ENCODE results near the gene CORT.

Gene CORT

DNA sequence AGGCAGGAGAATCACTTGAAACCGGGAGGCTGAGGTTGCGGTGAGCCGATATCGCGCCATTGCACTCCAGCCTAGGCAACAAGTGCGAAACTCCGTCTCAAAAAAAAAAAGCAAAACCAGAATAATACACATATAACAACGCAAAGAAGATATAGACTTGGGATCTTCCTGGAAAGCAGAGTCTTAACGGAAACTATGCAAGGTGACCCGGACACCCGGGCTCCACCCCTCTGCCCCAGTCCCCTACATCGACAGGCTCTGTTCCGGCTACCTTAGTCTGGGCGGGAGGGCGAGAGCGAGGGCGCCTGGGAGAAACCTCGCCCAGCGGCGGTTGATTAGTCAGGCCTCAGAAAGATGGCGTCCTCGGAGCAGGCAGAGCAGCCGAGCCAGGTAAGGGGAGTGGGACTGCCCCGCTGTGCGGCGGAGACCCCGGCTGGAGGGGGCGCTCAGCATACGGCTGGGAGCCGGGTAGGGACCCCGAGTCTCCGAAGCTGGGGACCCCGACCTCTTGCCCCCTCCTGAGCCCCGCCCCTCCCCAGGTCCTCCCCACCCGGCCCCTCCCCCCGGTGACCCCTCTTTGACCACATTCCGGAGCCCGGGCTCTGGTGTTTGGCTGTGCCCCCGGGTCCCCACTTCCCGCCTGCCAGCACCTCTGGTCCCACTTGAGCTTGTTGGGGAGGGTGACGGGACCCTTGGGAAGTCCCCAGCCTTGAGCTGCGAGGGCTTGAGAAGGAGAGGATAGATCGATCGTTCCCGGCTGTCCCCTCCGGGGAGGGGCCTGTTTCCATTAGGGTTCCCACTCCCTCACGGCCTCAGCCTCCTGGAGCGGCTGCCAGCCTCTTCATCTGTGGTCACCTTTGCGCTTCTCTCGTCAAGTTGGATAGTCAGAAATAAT is 25.0 kb downstream of the CORT start, which contains the start of gene PEX14:
TSS of gene PEX14 (plus strand) at position 338 of the 895 bp plus-strand sequence. CDS start at position 355, 17 bp downstream.
- H3K4me3 Mint-ChIP-seq = peak within 1 kb of the TSS; percentile 93
- no peaks in the 10 kb centered on the region for H3K27me3 Mint-ChIP-seq
- DNase-seq = peak; percentile 90
- H3K4me1 Mint-ChIP-seq (ENCODE audit: low read depth) = peaks cover 48% of the 10 kb centered on the region
- H3K27ac Mint-ChIP-seq = peak within 1 kb of the TSS; percentile 90
- no peaks in the 10 kb centered on the region for H3K9me3 Mint-ChIP-seq
- H3K36me3 Mint-ChIP-seq (ENCODE audit: low read depth) = peaks cover 37% of the 10 kb centered on the region

DNA sequence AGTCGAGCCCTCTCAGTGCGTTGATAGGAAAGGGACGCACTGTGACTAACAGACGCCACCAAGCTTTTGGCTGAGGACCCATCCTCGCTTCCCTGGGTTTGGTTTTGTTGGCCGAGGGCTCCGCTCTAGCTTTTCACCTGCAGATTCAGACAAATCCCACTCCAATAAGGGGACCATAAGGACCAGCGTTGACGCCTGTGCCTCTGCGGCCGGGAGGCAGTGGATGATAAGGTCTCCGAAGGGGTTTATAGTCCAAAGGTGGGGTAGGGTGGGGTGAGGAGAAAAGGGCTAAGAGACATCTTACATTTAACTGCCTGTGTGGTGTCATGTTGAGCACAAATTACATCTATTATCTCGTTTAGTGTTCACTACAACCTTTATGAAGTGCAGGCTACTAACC is 25.7 kb downstream of the CORT start:
- H3K27ac Mint-ChIP-seq = peak overlapping the region; percentile 90

DNA sequence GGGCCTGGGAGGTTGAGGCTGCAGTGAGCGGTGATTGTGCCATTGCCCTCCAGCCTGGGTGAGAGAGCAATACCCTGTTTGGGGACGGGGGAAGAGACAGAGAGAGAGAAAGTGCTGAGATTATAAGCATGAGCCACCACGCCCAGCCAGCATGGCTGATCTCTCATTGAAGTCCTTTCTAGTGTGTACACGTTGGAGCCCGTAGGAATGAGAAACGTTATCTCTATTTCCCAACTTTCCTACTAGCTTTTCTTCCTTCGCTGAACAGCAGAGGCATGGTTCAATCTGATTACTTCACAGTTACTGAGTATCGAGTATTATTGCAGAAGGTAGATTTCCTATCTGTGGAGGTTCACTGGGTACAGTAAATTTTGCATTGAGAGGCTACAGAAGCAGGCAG is 29.5 kb downstream of the CORT start:
- H3K4me3 Mint-ChIP-seq = no peak overlapping the region

More for the DNA sequence above, 25.7 kb downstream of the CORT start:
- Mint-ChIP-seq H3K9me3 (no peaks in the 10 kb centered on the region), H3K4me1 (ENCODE audit: low read depth) (peaks cover 48% of the 10 kb centered on the region), H3K36me3 (ENCODE audit: low read depth) (peaks cover 33% of the 10 kb centered on the region), H3K4me3 (peak overlapping the region; percentile 93), H3K27me3 (no peaks in the 10 kb centered on the region)
- DNase-seq = no peak

DNA sequence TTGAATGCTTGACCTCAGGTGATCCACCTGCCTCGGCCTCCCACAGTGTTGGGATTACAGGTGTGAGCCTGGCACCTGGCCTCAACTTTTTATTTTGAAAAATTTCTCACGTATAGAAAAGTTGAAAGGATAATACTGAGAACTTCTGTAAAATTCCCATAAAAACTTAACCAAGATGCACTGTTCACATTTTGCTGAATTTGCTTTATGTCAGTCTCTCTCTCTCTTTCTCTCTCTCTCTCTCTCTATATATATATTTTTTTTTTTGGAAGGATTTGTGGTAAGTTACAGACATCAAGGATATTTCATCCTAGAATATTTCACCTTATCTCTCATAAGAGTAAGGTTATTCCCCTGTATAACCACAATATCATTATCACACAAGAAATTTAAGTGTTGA is 30.8 kb downstream of the CORT start:
- peaks cover 22% of the 10 kb centered on the region for H3K36me3 Mint-ChIP-seq (ENCODE audit: low read depth)
- no peak overlapping the region for H3K27ac Mint-ChIP-seq
- no peaks in the 10 kb centered on the region for H3K9me3 Mint-ChIP-seq
- H3K27me3 Mint-ChIP-seq = no peaks in the 10 kb centered on the region
- no peak for DNase-seq
- H3K4me3 Mint-ChIP-seq = no peak overlapping the region
- H3K4me1 Mint-ChIP-seq (ENCODE audit: low read depth) = peaks cover 31% of the 10 kb centered on the region

More for the DNA sequence above, 29.5 kb downstream of the CORT start:
- no peaks in the 10 kb centered on the region for H3K9me3 Mint-ChIP-seq
- H3K27me3 Mint-ChIP-seq = no peaks in the 10 kb centered on the region
- no peak for DNase-seq
- H3K36me3 Mint-ChIP-seq (ENCODE audit: low read depth) = peaks cover 22% of the 10 kb centered on the region
- H3K4me1 Mint-ChIP-seq (ENCODE audit: low read depth) = peaks cover 28% of the 10 kb centered on the region
- no peak overlapping the region for H3K27ac Mint-ChIP-seq

DNA sequence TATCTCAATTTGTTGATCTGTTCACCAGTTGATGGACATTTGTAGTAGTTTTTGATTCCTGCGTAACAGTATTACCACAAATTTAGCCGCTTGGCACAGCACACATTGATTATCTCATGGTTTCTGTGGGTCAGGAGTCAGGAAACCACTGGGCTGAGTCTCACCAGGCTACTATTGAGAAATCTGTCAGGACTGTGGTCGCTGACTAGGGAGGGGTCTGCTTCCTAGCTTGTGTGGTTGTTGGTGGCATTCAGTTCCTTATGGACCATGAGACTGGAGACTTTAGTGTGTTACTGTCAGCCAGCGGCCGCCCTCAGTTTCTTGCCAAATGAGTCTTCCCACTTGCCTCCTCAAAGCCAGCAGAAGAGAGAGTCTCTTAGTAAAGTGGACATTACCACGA is 34.7 kb downstream of the CORT start:
- Mint-ChIP-seq H3K36me3 (ENCODE audit: low read depth) (peaks cover 26% of the 10 kb centered on the region), H3K27ac (no peak overlapping the region), H3K4me1 (ENCODE audit: low read depth) (peaks cover 16% of the 10 kb centered on the region), H3K4me3 (no peak overlapping the region), H3K27me3 (no peaks in the 10 kb centered on the region), H3K9me3 (no peaks in the 10 kb centered on the region)
- no peak for DNase-seq

DNA sequence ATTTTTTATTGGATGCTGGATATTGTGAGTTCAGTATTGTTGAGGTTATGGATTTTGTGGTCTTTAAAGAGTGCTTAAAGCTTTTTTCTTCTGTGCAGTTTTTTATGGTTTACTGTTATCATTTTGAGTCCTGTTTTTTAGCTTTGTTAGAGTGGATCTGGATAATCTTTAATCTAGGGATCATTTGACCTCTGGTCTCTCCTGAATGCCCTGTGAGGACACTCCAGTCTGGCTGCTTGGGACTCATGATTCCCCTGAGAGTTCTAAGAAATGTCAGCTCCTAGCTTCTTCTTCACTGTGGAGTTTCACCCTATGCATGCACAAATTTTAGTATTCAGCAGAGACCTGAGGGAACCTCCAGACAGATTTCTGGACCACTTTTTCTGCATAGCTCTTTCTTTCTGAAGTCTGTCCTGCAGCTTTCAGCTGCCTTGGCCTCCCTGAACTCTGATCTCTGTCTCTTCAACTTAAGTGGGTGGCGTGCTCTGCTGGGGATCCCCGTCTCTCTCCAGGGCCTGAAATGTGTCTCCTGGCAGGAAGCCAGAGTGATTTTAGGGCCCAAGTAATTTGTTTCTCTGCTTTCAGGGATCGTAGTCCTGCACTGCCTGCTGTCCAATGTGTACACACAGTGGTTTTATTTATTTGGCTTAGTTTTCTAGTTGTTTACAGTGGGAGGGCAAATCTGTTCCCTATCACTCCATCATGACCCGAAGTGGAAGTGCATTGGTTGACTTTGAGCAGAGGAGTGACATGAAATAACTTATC is 39.6 kb downstream of the CORT start:
- DNase-seq = no peak
- Mint-ChIP-seq H3K27ac (no peak overlapping the region), H3K9me3 (no peaks in the 10 kb centered on the region), H3K4me1 (ENCODE audit: low read depth) (peaks cover 19% of the 10 kb centered on the region), H3K27me3 (no peaks in the 10 kb centered on the region), H3K4me3 (no peak overlapping the region), H3K36me3 (ENCODE audit: low read depth) (peaks cover 29% of the 10 kb centered on the region)

DNA sequence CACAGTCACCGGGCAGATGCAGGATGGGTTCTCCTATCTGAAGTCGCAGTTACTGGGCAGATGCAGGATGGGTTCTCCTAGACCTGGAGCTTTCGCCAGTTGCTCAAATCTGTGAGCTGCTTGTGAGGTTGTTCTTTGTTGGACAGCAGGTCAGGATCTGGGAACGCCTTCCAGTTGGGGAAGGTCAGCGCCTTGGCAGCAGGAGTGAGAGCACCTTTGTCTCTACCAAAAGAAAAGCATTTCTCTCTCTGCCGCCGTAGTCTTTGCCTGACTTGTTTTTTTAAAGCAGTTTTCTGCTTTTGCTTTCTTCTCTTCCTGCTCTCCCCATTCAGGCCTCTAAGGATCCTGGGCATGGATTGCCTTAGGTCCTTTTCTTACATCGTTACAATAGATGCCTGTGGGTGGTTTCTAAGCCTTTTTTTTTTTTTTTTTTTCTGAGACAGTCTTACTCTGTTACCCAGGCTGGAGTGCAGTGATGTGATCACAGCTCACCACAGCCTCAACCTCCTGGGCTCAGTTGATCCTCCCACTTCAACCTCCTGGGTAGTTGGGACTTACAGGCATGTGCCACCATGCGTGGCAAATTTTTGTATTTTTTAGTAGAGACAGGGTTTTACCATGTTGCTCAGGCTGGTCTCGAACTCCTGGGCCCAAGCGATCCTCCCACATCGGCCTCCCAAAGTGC is 40.6 kb downstream of the CORT start:
- H3K4me1 Mint-ChIP-seq (ENCODE audit: low read depth) = peaks cover 23% of the 10 kb centered on the region
- H3K9me3 Mint-ChIP-seq = no peaks in the 10 kb centered on the region
- H3K36me3 Mint-ChIP-seq (ENCODE audit: low read depth) = peaks cover 25% of the 10 kb centered on the region
- DNase-seq = no peak
- H3K27ac Mint-ChIP-seq = no peak overlapping the region
- H3K27me3 Mint-ChIP-seq = no peaks in the 10 kb centered on the region
- H3K4me3 Mint-ChIP-seq = no peak overlapping the region

DNA sequence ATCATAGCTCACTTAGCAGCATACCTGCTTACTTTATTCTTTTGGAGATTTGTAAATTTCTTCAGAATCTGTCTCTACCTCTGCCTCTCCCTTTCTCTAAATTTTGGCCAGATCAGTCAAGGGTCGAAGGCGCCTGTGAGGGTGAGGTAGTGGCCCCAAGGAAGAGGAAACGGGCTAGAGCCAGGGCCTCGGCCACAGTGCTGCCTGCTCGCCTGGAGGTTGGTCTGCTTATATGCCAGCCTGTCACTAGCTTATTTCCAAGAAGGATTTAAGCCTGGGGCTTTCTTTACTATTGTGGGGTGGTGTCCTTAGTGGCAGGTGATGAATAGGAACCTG is 44.6 kb downstream of the CORT start:
- Mint-ChIP-seq H3K27ac (peak overlapping the region; percentile 90), H3K36me3 (ENCODE audit: low read depth) (peaks cover 35% of the 10 kb centered on the region), H3K4me3 (no peak overlapping the region), H3K4me1 (ENCODE audit: low read depth) (peaks cover 53% of the 10 kb centered on the region), H3K9me3 (no peaks in the 10 kb centered on the region), H3K27me3 (no peaks in the 10 kb centered on the region)
- DNase-seq = no peak

DNA sequence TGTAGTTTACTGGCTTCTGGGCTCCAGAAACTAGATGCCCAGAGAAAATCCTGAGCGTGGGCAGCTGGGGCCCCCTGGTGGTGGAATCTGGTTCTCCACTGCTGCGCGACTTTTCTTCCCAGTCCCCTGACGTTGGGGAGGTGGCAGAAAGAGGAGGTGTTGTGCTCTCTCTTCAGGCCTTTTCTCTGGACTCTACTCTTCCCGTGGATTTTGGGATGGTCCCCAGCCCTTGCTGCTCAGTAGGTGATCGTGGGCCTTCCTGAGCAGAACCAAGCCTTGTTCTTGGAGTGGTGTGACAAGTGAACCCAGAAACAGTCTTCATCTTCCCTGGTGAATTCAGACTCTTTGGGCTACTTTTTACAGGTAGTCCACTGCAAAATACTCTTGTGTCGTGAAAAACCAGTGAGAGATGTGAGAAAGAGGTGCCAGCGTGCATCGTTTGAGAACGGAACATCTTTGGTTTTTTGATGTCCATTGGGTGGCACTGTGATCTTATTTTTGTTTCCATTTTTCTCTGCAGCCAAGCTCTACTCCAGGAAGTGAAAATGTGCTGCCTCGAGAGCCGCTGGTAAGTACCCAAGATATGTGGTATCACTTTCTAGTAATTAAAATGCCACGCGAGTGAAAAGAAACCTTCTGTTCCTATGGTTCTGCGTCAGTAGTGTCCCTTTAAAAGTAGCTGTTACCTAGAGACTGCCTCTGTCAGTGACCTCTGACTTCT is 45.1 kb downstream of the CORT start:
- Mint-ChIP-seq H3K36me3 (ENCODE audit: low read depth) (peaks cover 32% of the 10 kb centered on the region), H3K27me3 (no peaks in the 10 kb centered on the region), H3K4me3 (peak overlapping the region; percentile 65), H3K4me1 (ENCODE audit: low read depth) (peaks cover 51% of the 10 kb centered on the region), H3K27ac (peak overlapping the region; percentile 90), H3K9me3 (no peaks in the 10 kb centered on the region)
- peak; percentile 89 for DNase-seq

DNA sequence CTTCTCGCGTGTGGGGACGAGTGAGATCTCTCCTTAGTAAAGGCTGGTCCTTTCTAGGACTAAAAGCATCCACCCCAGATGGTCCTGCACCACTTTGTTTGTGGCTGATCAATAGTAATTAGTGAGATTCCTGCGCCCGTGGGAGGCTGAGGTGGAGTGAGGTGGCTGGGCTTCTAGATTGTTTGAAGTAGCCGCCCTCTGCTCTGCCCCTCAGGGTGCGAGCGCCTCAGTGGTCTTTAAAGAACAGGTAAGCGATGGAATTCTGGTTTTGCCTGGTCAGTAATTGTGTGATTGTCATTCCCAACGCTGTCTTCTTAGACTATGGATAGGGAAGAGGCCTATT is 45.6 kb downstream of the CORT start:
- peak overlapping the region; percentile 90 for H3K27ac Mint-ChIP-seq
- DNase-seq = no peak
- peaks cover 28% of the 10 kb centered on the region for H3K36me3 Mint-ChIP-seq (ENCODE audit: low read depth)
- H3K4me3 Mint-ChIP-seq = peak overlapping the region; percentile 65
- peaks cover 52% of the 10 kb centered on the region for H3K4me1 Mint-ChIP-seq (ENCODE audit: low read depth)
- no peaks in the 10 kb centered on the region for H3K9me3 Mint-ChIP-seq
- no peaks in the 10 kb centered on the region for H3K27me3 Mint-ChIP-seq

DNA sequence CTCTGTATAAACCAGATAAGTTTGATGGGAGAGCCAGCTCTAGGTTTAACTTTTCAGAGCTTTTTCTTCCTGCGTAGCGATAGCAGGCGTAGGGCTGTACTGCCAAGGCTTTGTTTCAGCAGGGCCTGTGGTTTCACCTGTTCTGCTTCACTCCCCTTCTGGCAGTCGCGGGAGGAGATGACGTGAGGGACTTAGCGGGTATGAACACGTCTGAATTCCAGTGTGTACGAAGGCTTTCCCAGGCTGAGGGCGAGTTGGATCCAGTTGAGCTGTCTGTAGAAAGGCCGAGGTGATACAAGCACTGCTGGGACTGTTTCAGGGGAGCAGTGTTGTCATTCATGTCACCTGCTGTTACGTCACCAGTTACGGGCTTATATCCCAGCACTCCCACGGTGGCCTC is 46.1 kb downstream of the CORT start:
- Mint-ChIP-seq H3K4me1 (ENCODE audit: low read depth) (peaks cover 53% of the 10 kb centered on the region), H3K36me3 (ENCODE audit: low read depth) (peaks cover 26% of the 10 kb centered on the region), H3K9me3 (no peaks in the 10 kb centered on the region)

DNA sequence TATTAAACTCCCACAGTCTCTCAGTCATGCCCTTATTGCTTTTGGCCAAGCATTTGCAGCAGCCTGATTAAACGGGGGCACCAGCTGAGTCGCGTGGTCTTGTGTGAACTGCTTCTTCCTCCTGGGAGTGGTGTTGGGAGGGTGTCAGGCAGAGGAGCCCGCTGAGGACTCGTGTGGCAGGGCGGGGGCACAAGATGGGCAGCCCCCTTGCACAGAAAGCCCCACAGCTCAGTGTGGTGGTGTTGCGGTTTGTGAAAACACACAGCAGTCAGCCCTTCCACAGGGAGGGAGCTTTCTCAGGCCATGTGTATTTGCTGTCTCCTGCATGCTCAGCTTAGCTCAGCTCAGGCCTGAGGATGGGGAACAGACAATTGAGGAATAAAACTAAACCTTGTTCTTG is 47.3 kb downstream of the CORT start:
- H3K27ac Mint-ChIP-seq = no peak overlapping the region
- no peaks in the 10 kb centered on the region for H3K9me3 Mint-ChIP-seq
- no peak for DNase-seq
- H3K4me3 Mint-ChIP-seq = no peak overlapping the region
- peaks cover 26% of the 10 kb centered on the region for H3K36me3 Mint-ChIP-seq (ENCODE audit: low read depth)
- peaks cover 57% of the 10 kb centered on the region for H3K4me1 Mint-ChIP-seq (ENCODE audit: low read depth)
- no peaks in the 10 kb centered on the region for H3K27me3 Mint-ChIP-seq

More for the DNA sequence above, 46.1 kb downstream of the CORT start:
- Mint-ChIP-seq H3K27ac (peak overlapping the region; percentile 90), H3K4me3 (peak overlapping the region; percentile 65), H3K27me3 (no peaks in the 10 kb centered on the region)
- DNase-seq = no peak

DNA sequence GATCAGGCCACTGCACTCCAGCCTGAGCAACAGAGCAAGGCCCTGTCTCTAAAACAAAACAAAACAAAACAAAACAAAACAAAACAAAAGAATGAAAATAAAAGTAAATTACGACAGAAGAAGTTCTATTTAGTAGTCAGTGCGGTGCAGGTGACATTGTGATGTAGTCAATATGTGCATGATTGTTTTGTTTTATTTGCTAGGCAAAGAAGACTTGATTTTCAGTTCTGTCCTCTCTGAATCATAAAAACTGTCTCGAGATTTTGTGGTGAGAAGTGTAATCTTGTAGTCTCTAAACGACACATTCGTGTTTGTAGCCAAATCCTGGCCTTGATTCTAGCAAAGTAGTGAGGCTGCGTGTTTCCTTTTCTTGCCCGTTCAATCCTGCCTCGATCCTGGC is 48.4 kb downstream of the CORT start:
- no peak for DNase-seq
- Mint-ChIP-seq H3K4me1 (ENCODE audit: low read depth) (peaks cover 61% of the 10 kb centered on the region), H3K27me3 (no peaks in the 10 kb centered on the region), H3K27ac (peak overlapping the region; percentile 57), H3K9me3 (no peaks in the 10 kb centered on the region), H3K36me3 (ENCODE audit: low read depth) (peaks cover 26% of the 10 kb centered on the region), H3K4me3 (no peak overlapping the region)
